NCI-H345 treated with DMSO at 0.1 percent for 48 hours (cell line): ENCODE data around the gene DCAF6.

Experiments used
- DNase-seq: peaks from one replicate; lab custom pipeline; 2025; ENCODE audit not compliant: unreplicated experiment; lab: John Stamatoyannopoulos, UW

The DCAF6 gene

DNA sequence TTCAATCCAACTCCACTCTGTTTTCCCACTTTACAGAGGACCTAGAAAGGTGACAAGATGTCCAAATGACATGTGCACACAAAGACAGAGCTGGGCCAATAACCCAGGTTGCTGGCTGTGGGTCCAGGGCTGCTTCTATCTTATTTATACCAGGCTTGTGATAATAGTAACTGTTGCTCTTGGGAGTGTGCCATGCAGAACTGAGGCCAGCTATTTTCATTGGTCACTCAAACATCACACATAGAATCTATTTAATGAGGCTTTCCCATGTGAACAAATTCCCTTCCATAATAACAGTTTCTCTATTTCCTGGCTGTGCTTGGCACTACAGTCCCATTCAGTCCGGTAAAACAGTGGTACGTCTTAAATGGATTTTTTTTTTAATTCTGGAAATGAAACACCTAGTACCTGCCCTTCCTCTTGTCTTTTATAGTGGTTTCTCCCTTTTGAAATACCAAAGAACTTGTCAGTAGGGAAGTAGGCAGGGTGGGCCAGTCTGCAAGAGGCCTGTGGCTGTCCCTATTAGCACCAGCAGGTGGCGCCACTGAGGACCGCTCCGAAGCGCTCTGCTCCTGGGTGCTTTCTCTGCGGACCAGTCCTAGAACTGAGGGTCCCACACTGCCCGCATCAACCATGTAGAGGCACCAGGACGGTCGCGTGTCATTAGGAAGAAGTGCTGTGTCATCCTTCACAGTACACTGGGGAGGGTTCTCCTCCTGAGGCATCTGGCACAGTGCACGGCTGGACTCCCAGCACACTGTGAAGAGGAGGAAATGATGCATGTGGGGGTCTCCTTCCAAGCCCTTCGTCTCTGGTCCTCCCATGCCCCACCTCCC is 148.1 kb downstream of the DCAF6 start:
- no peak for DNase-seq

DNA sequence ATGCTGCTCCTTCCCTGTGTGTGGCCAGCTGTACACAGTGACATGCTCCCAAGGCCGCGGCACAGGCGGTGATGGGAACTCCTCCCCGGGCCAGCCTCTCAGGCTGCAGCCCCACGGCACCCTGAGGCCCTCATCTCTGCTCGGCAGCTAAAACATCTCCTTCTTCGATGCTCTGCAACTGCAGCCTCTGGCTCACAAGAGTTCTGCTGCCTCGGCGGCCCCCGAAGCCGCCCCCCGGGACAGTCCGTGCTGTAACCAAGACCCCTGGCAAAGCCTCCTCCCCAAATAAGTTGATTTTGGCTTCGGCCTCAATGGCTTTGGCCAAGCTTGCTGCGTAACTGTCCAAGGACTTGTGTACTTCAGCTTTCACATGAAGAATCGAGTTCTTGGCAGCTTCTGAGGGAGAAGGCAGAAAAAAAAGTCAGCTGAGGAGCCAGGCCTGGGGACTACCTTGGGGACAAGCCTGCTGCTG is 149.0 kb downstream of the DCAF6 start:
- no peak for DNase-seq

DNA sequence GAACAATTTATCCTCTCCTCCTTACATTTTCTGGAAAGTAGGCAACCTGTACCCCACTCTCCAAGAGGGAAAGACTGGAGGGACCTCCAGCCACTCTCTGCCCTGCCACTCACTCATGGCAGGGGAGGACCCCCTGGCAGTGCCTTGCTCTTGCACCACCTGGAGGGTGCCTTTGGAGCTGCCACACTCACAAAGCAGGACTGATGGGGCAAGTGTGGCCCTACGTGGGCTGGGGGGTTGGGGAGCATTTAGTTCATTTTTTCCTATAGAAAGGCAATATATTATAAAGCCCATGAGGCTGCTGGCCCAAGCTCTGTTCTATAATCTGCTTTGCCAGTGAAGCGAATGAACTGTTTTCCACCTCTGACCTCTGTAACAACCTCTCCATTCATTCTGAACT is 150.0 kb downstream of the DCAF6 start:
- no peak for DNase-seq

DNA sequence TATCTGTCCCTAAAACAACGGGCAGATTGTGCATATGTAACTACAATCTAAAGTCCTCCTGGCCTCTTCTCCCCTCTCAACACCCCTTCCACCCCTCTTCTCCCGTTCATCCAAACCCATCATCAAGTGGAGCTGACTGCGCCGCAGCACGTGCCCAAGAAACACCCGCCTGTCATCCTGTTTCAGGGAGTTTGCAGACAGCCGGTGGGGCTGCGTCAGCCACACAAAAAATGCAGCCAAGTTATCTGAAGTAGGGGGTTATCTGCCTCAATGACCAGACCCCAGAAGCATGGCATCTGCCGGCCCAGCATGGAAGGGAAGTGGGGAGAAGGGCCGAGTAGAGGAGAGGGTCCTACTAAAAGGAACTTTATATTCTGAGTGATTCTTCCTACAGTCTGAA is 151.2 kb downstream of the DCAF6 start:
- DNase-seq = no peak

DNA sequence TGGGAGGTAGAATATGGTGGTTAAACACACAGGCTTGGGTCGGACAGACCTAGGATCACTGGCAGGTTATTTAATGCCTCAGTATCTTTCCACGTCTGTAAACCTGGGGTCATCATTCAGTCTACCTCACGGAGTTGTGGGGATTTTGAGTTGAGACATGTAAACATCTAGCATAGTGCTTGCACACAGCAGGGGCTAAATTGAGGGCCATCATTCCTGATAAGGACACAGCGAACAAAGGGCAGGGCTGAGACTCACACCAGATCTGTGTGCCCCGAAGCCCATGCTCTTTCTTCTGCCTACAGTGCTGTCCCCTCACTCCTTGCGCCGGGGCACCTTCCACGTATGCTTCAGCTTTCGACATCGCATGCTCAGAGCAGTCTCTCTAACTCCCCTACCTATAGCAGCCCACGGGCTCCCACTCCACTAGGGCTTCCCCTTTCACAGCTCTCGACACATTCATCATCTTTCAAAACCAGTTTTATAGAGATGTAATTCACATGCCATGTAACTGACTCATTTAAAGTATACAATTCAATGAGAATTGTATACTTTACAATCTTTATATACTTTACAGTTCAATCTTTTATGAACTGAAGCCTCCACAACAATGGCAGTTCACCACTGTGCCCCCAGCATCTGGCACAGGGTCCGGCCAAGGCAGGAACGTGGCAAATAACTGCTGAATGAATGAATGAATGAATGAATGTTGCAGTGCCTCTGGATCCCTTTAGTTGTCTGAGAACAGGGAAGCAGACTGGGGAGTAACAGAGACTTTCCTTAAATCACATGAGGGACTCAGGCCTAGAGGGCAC is 152.2 kb downstream of the DCAF6 start:
- no peak for DNase-seq

DNA sequence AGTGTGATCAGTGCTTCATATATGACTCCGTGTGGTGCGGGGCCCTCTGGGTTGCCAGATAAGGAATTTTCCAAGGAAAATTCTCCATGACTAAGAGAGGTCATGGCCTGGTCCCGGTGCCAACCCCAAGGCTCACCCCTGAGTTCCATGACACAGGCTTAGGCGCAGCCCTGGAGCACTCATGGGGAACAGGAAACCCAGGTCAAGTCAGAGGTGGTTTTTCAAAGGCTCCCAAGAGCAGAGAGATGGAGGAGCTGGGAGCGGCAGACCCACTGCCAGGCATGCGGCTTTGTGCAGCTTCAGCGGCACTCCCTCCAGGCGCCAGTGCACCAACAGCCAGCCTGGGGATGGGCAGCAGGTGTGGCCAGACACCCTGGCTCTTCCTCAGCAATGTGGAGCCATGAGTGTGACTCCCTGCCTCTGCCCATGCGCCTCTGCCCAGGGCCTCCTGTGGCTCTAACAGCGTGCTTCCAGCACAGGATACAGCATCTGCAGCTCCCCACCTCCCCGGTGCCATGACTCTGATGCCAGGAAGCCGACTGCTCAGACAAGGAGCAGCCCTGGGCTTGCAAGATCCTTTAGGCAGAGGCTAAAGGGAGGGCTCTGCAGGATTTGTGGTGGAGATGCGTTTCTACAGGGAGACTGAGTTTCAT is 153.0 kb downstream of the DCAF6 start:
- no peak for DNase-seq

DNA sequence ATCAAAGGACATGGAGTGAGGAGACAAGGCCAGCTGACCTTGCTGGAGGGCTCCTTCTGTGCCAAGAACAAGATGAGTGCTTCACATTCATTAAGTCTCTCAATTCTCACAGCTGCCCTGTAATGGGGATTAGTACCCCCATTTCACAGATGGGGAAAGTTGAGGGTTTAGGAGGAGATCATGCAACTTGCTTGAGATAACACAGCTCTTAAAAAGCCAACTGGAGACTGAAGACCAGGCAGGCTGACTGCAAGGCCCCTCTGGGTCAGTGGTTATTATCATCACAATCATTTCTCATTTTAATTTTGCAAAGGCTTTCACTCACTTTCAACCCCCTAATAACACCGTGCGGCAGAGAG is 153.5 kb downstream of the DCAF6 start:
- DNase-seq = no peak

DNA sequence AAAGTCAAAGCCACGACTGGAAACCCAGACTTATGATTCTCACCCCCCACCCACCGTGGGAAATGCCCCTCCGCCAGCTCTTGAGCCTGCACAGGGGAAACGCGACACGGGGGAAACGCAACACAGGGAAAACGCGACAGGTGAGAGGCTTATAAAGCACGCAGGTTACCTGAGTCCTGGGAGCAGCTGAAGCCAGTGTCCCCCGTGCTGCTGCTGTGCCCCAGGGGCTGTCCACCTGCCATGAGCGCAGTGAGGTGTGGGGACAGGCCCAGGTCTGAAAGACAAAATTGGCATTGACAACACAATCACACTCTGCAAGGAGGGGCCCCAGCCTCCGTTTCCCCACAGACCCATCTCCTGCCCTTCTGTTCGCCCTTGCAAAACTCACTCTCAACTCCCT is 153.9 kb downstream of the DCAF6 start:
- DNase-seq = no peak

DNA sequence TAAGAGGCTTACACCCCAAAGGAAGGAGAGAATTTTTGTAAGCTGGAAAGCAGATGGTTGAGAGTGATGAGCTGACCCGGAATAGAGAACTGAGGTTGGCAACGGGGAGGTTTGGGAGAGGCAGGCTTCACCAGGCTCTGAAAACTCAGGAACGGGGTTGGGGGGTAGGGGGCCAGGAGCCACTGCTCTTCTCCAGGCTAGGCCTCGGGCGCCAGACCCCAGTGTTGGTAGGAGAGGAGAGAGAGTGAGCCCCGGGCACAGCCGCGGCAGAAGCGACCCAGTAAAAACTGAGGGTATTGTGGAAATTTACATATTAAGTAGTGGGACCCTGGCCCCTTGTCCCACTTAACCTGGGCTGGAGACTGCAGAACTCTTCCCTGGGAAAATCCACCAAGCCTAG is 154.6 kb downstream of the DCAF6 start:
- DNase-seq = no peak

DNA sequence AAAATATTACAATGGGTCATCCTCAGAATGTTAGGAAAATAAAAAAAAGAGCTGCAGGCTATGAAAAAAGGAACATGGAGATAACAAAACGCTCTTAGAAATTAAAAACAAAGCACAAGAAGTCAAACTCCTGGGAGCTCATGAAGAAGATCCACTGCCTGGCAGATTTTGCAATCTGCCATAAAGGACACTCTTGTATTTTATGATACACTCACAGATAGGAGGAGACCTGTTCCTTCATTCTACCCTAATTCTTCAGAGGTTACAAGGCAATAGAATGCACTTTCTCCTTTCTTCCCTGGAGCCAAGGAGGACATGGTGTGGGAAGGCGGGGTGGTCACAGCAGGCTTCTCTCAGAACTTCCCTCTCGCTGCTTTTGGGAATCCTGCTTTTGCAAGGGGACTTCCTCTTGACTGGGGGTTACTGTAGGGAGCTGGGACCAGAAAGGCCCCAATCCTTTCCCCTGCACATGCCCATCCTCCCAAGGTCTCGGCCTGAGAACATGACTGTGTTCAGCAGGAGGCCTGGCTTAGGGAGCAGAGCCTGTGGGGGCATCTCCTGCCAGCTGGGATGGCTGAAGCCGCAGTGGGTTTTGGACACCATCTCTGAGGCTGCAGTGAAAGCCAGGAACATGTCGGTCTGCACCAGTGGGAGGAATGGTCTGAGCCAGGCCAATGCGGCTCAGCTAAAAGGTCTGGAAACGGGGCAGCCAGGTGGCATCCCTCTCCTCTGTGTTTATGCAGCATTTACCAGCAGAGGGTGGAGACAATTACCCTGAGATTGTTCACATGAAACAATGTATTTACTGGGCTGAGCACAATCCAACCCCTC is 155.5 kb downstream of the DCAF6 start:
- no peak for DNase-seq

DNA sequence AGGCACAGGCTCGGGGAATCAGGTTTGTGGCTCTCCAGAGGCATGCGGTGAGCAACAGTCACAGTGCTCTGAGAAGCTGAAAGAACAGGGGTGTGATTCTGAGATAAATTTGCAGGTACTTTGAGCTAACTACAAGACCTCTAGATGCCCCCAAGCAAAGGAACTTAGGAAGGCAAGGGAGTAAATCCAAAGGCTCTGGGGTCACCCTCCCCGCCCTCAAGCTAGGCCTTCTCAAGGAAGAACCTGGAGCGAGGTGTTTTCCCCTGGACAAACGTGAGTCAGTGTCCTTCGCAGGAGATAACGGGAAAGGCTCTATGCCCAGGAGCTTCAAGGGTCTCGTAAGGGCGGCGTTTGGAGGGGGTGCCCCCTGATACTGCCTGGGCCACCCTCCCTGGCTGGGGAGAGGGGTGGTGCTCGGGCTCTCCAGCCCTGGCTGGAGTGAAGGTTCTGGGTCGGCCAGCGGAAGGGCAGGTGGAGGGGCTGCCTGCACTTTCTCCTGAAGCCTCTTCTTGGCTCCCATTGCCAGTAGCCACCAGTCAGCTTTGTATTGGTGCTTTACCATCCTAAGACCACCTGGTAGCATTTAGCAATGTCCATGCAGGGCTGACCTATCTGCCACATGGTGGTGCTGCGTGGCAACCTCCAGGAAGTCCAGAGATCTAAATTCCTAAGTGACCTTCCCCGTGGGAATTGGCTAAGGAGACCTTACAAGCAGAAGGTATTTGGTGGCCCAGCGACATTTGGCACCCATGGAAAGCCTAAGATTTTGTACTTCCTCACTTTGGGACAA is 156.3 kb downstream of the DCAF6 start:
- no peak for DNase-seq

DNA sequence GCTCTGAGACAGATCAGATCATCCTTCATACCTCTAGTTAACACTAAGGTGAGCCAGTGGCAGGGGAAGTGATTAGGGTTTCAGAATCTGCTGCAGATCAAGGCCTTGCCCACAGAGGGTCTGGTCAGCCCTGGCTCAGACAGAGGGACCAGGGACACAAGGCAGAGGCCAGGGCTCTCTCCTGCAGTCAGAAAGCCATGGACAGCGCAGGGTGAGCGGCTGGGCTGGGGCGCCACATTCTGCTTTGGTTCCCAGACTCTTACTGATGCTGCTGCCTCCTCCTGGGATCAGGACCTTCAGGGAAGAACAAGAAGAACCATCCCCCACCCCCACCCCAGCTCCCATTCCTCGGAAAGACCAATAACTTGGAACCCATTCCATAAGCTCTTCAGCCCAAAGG is 157.1 kb downstream of the DCAF6 start:
- no peak for DNase-seq

DNA sequence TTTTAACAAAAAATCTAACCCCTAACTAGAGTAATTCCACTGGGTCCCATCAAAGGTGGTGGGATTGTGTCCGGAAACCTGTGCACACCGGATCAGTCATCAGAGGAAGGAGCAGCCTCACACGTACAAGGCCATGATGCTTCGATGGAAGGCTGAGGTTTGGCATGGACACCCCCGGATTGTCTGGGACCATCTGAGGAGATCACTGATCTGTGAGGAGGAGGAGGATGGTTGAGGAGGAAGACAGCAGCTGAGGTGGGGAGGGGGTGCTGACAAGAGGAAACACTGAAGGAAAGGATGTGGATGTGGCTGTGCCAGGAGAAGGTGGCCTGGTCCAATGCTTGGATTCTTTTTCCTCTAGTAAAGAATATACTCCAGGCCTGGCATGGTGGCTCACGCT is 159.0 kb downstream of the DCAF6 start:
- DNase-seq = no peak

DNA sequence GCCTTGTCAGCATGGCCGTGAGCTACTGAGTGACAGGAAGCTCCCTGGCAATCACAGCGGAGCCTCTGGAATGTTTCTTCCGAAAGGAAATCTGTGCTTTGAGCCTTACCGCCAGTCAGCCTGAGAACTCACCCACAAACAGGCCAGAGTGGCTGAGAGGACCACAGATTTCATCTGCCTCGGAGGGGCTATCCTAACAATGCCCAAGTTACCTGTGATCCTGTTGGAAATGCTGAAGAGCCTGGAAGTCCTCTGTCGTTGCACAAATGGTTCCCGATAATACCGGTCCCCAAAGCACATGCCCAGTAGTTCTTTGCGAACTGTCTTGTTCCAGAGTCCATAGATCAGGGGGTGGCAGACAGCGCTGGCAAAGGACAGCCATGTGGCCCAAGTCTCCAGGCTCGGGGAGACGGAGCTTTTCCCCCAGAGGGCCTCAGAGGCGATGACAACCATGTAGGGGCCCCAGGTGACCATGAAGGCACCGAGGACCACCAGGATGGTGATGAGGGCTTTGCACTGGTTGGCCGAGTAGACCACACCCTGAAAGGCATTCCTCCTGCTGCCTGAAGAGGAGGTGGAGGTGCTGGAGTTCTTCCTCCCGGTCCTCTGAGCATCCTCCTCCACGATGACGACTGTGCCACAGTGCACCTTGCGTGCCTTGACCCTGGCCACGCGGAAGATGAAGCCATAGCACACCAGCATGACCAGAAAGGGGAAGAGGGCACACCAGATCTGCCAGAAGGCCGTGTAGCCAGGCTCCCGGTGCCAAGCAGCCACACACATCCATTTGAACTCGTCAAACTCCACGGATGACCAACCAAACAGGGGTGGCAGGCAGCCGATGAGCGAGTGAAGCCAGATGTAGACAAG is 160.0 kb downstream of the DCAF6 start:
- no peak for DNase-seq

DNA sequence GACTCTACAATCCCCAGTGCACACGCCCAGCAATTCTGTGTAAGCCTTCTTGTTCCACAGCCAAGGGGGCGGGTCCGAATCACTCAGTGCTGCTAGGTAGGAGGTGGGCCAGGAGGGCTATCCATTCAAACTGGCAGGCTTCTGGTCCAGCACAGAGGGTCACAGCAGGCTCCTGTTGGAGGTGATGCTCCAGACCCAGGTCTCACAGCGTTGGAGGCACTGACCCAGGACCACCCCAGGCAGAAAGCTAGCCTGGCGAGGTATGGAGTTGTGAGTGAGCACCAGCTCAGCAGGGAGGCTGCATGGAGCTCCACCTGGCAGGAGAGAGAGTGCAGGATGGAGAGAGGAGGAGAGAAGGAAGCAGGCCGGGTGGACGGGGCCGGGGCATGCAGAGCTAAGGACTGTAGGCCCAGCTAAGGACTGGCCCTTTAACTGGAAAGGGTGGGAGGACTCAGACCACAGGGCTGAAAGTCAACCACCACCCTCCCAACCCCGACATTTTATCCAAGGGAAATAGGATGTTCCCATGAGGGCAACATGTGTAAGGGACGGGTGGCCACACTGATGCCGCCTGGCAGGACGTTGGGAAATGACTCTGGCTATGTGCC is 161.5 kb downstream of the DCAF6 start:
- DNase-seq = no peak

DNA sequence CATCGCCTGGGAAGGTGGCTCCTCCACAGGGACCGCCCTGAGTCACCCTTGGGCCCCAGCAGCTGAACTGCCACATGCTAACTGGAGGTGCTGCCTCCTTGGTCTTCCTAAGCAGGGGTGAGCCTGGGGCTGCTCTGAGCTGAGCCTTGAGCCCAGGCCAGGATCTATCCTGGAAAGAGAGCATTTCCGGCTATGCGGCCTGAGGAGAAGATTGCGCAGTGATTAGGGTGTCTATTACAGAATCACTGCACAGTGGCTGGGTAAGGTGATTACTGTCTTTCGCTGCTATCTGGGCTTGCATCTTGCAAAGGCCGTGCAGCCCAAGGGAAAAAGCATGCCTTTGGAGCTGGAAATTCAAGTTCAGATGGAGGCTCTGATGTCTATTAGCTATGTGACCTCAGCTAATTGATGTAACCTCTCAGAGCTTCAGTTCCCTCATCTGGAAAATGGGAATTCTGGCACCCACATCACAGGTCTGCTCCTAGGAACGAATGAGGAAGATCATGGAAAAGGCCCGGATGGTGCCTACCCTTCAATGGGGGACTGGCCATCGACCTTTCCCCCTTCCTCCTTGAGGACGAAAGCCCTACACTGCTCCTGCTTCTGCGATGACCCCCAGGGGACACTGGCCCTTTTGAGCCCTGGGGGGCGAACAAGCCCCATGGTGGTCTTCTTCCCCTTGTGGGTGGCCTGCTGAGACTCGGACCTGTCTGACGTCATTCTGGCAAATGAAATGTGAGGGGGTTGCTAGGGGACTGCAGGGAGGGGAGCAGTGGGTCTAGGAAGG is 162.2 kb downstream of the DCAF6 start:
- DNase-seq = no peak

DNA sequence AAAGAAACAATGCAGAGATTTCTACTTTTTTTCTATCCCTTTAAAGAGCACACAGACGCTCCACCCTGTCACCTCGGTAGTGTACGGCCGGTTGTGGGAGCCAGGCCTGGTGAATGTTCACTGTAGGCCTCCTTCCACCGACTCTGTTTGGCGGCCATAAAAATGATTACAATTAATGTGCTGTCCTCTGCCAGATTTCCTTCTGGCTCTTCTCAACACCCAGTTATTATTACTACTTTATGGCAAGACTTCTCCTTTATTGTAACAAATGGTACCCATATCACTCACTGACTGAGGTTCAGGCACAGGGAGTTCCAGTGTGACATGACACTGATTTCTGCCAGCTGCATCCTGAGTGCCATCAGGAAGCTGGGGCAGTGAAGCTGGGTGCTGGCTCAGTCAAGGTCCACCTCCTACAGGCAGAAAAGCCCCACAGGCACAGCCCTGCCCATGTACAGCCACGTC is 162.9 kb downstream of the DCAF6 start:
- no peak for DNase-seq
